ENCODE data around the gene ADNP. TPM values are rescaled to one million over a fixed set of nuclear protein-coding genes. Genes with fewer than 3 reads are reported as not detected.

The ADNP gene
- total and polyA plus RNA-seq, 2 of the 4 experiments (the other 2 are of a cell fraction), result 23.3 to 24.8 TPM

- Histone ChIP-seq H4K5ac (ENCODE audit: low read depth, low read length) (no peak overlapping the region), H3K23ac (ENCODE audit: low read depth, low read length) (no peak overlapping the region), H3K36me3 (ENCODE audit: control insufficient read depth, insufficient read depth, low read length) (no peaks in the 10 kb centered on the region), H3K9me3 (ENCODE audit: control insufficient read depth, insufficient read depth, low read length) (no peaks in the 10 kb centered on the region), H2BK5ac (ENCODE audit: low read depth, low read length, poor library complexity, severe bottlenecking) (no peak overlapping the region), H3K14ac (replicated peaks; ENCODE audit: low read depth, low read length) (no peak overlapping the region), H2AK5ac (ENCODE audit: low read depth, low read length) (no peak overlapping the region), H3K4me3 (ENCODE audit: insufficient read depth, low read depth, low read length) (no peak overlapping the region), H2AK9ac (replicated peaks; ENCODE audit: low read depth, low read length, poor library complexity) (peak overlapping the region; percentile 4), H3K27me3 (ENCODE audit: control insufficient read depth, insufficient read depth, low read length) (no peaks in the 10 kb centered on the region), H3K4me2 (ENCODE audit: low read depth, low read length) (no peak overlapping the region), H4K20me1 (ENCODE audit: insufficient read depth, low read length) (peaks cover 16% of the 10 kb centered on the region; the same call in 1 of the 2 replicates), H2BK20ac (ENCODE audit: low read depth, low read length) (no peak overlapping the region), H4K8ac (ENCODE audit: low read depth in 2 of 2, low read length in 2 of 2) (no peak overlapping the region), H2BK120ac (ENCODE audit: low read depth, low read length) (no peak overlapping the region), H3K56ac (ENCODE audit: extremely low read depth, insufficient read depth, low read length) (no peak overlapping the region), H2AFZ (replicated peaks; ENCODE audit: low read length, poor library complexity) (no peak overlapping the region), H4K91ac (ENCODE audit: insufficient read depth, low read depth, low read length) (no peak overlapping the region), H3K9ac (ENCODE audit: low read depth, low read length) (no peak overlapping the region), H3K4me1 (ENCODE audit: control insufficient read depth, insufficient read depth, low read length) (peaks cover 19% of the 10 kb centered on the region), H3K9me1 (ENCODE audit: insufficient read depth, low read length) (peaks cover 27% of the 10 kb centered on the region), H3K79me1 (ENCODE audit: low read depth in 1 of 2, low read length in 2 of 2) (peaks cover 0 to 19% of the 10 kb centered on the region in 2 experiments; a peak in 2 of 4 replicates), H2BK15ac (ENCODE audit: low read depth, low read length) (no peak overlapping the region), H3K27ac (ENCODE audit: insufficient read depth, low read length) (no peak overlapping the region), H3K4ac (ENCODE audit: low read depth, low read length) (no peak overlapping the region), H3K18ac (ENCODE audit: low read depth, low read length) (no peak overlapping the region)
- DNase-seq (no peak), ATAC-seq (ENCODE audit: low read depth) (peak; percentile 28)
- no TSS peak for BruUV-seq (replicated peaks)
- WGBS, 2 experiments (ENCODE audit: extremely low coverage in 2 of 2, insufficient read length in 1 of 2), result 83% methylated on average over 3 of the region's 7 CpGs; no CpG with 5 or more reads in 1 of the 2 experiments
- in situ Hi-C loops (cut with MboI; ENCODE audit: low sequenced_read_pairs), result no loop called here
- ChIA-PET POLR2A (ENCODE audit: unreplicated experiment) (no interaction called here), CTCF (interaction anchor here (0.6 to 1.1 kb wide), 2 partner anchors 54 to 71 kb away, joined by 3 read pairs; no protein-coding TSS in a partner anchor)
- TF ChIP-seq RAD21 (IDR thresholded peaks at IDR 0.05; ENCODE audit: low read length) (no peak), NFE2L2 (IDR thresholded peaks at IDR 0.05; ENCODE audit: low read depth, low read length) (no peak)
- dilution Hi-C loops (cut with HindIII; ENCODE audit: low sequenced_read_pairs, unreplicated experiment), result no loop called here
- intact Hi-C loops (cut with micrococcal nuclease), result no loop called here
Observed at GRCh38 chr20:50865591-50865990, 65.6 kb downstream of the ADNP start.

Measured in IMR-90 (cell line).